ENCODE measurements around the gene COX8C.

DNA sequence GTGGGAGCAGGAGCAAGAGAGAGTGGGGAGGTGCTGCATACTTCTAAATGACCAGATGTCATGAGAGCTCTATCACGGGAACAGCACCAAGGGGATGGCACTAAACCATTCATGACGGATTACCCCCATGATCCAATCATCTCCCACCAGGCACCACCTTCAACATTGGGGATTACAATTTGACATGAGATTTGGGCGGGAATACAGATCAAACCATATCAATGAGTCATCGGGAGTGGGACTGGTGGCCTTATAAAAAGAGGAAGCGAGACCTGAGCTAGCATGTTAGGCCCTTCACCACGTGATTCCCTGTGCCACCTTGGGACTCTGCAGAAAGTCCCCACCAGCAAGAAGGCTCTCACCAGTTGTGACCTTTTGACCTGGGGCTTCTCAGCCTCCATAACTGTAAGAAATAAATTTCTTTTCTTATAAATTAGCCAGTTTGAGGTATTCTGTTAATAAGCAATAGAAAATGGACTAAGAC, 28.7 kb downstream of the COX8C start:
- TF ChIP-seq CTCF (IDR thresholded peaks at IDR 0.05) (no peak), POLR2A (IDR thresholded peaks at IDR 0.05) (no peak)
